ENCODE measurements around the gene SCTR. TPM values are rescaled to one million over a fixed set of nuclear protein-coding genes. Genes with fewer than 3 reads are reported as not detected.

Gene SCTR
- total and polyA plus RNA-seq, 2 of the 13 experiments (the other 11 are each of a cell fraction or from before 2014, with no cell fraction given) = not detected

DNA sequence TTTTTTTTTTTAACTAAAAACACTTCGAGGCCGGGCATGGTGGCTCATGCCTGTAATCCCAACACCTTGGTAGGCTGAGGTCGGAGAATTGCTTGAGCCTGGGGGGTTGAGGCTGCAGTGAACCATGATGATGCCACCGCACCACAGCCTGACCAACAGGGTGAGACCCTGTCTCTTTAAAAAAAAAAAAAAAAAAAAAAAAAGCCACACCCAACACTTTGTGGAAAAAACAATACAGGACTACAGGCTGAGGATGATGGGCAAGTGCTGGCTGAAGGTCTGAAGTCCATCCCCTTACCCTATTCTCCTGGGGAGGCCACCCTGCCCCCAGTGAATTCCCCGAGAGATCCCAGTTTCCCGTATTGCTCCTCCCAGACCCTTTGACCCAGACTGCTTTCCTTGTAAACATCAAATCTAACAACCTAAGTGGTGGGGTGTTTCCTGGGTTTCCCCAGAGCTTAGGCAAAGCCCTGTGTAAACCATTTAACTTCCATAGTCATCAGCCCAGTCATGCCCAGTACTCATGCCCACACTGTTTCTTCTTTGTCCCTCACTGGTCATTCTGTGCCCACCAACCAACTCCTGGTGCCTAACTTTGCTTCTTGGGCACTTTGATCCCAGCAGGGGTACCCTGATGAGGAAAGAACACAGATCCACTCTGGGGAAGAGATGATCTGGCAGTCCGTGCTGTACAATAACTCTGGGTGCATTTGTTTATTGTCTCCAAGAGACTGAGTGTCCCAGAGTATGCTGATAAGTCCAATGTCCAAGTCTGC is 98.5 kb downstream of the SCTR start (continued):
- TF ChIP-seq, protein P1, sequence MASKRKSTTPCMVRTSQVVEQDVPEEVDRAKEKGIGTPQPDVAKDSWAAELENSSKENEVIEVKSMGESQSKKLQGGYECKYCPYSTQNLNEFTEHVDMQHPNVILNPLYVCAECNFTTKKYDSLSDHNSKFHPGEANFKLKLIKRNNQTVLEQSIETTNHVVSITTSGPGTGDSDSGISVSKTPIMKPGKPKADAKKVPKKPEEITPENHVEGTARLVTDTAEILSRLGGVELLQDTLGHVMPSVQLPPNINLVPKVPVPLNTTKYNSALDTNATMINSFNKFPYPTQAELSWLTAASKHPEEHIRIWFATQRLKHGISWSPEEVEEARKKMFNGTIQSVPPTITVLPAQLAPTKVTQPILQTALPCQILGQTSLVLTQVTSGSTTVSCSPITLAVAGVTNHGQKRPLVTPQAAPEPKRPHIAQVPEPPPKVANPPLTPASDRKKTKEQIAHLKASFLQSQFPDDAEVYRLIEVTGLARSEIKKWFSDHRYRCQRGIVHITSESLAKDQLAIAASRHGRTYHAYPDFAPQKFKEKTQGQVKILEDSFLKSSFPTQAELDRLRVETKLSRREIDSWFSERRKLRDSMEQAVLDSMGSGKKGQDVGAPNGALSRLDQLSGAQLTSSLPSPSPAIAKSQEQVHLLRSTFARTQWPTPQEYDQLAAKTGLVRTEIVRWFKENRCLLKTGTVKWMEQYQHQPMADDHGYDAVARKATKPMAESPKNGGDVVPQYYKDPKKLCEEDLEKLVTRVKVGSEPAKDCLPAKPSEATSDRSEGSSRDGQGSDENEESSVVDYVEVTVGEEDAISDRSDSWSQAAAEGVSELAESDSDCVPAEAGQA (IDR thresholded peaks at IDR 0.05; ENCODE audit: low read depth) = no peak
- TF ChIP-seq, protein P1 (CRISPR knock-in tag; IDR thresholded peaks at IDR 0.05; ENCODE audit: borderline replicate concordance) = no peak
- TF ChIP-seq SRF (IDR thresholded peaks at IDR 0.05; ENCODE audit: low read depth, low read length) = no peak
- TF ChIP-seq ZNF878 (CRISPR knock-in tag; IDR thresholded peaks at IDR 0.05) = peak; percentile 60
- no peak for TF ChIP-seq ZBTB38 (CRISPR knock-in tag; IDR thresholded peaks at IDR 0.05)
- peak; percentile 55; the same call in 1 of the 2 replicates for TF ChIP-seq TFE3 (CRISPR knock-in tag; IDR thresholded peaks at IDR 0.05)
- TF ChIP-seq MEIS2 (CRISPR knock-in tag; IDR thresholded peaks at IDR 0.05) = 0 out of 2 replicates have a peak, but pooled peaks have one; percentile 62
- TF ChIP-seq, protein P2, sequence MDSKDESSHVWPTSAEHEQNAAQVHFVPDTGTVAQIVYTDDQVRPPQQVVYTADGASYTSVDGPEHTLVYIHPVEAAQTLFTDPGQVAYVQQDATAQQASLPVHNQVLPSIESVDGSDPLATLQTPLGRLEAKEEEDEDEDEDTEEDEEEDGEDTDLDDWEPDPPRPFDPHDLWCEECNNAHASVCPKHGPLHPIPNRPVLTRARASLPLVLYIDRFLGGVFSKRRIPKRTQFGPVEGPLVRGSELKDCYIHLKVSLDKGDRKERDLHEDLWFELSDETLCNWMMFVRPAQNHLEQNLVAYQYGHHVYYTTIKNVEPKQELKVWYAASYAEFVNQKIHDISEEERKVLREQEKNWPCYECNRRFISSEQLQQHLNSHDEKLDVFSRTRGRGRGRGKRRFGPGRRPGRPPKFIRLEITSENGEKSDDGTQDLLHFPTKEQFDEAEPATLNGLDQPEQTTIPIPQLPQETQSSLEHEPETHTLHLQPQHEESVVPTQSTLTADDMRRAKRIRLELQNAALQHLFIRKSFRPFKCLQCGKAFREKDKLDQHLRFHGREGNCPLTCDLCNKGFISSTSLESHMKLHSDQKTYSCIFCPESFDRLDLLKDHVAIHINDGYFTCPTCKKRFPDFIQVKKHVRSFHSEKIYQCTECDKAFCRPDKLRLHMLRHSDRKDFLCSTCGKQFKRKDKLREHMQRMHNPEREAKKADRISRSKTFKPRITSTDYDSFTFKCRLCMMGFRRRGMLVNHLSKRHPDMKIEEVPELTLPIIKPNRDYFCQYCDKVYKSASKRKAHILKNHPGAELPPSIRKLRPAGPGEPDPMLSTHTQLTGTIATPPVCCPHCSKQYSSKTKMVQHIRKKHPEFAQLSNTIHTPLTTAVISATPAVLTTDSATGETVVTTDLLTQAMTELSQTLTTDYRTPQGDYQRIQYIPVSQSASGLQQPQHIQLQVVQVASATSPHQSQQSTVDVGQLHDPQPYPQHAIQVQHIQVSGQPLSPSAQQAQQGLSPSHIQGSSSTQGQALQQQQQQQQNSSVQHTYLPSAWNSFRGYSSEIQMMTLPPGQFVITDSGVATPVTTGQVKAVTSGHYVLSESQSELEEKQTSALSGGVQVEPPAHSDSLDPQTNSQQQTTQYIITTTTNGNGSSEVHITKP (CRISPR knock-in tag; IDR thresholded peaks at IDR 0.05; ENCODE audit: low read depth) = peak; percentile 77; the same call in 1 of the 2 replicates
- no peak for TF ChIP-seq SRSF4 (IDR thresholded peaks at IDR 0.05; ENCODE audit: low read depth, low read length, poor library complexity, severe bottlenecking)
- TF ChIP-seq ZNF468 (CRISPR knock-in tag; IDR thresholded peaks at IDR 0.05) = no peak
- 0 out of 2 replicates have a peak, but pooled peaks have one; percentile 47 for TF ChIP-seq AKAP8 (CRISPR knock-in tag; IDR thresholded peaks at IDR 0.05)
- no peak for TF ChIP-seq ZNF7 (CRISPR knock-in tag; IDR thresholded peaks at IDR 0.05)
- no peak for TF ChIP-seq KLF6 (CRISPR knock-in tag; IDR thresholded peaks at IDR 0.05)
- TF ChIP-seq NFKBIZ (CRISPR knock-in tag; IDR thresholded peaks at IDR 0.05) = peak; percentile 91
- no peak for TF ChIP-seq RBFOX2 (IDR thresholded peaks at IDR 0.05; ENCODE audit: low read depth, low read length)
- TF ChIP-seq FOXA3 (CRISPR knock-in tag; IDR thresholded peaks at IDR 0.05) = peak; percentile 95
- no peak for TF ChIP-seq ZNF383 (CRISPR knock-in tag; IDR thresholded peaks at IDR 0.05; ENCODE audit: borderline replicate concordance)
- TF ChIP-seq NFYB (CRISPR knock-in tag; IDR thresholded peaks at IDR 0.05) = no peak; the same call in 1 of the 2 replicates
- TF ChIP-seq ZNF253 (CRISPR knock-in tag; IDR thresholded peaks at IDR 0.05; ENCODE audit: borderline replicate concordance) = no peak
